Activated T-cell treated with anti-CD3 and anti-CD28 coated beads, Interleukin-2, amount 50 U/mL, for 72 hours (primary cell): ENCODE data around the gene TMEM94. TPM values are rescaled to one million over a fixed set of nuclear protein-coding genes. Genes with fewer than 3 reads are reported as not detected.

Experiments
- ATAC-seq, 2 donors: fragments of 150-1000 bp; cut with Tn5 transposase; replicated peaks in 1 of 2; 2 replicates each; pipeline ENCODE4 v1.10.0; 2021; ENCODE audit warnings: moderate library complexity in 2 of 2, mild to moderate bottlenecking in 1 of 2
- DNase-seq, 2 donors: peaks; one replicate each; pipeline ENCODE4 v3.0.0; 2021 to 2022; ENCODE audit warnings: mixed read lengths in 1 of 2
- H3K27ac Mint-ChIP-seq: one replicate; pipeline ENCODE4 v1.8.0; 2022; ENCODE audit warnings: mild to moderate bottlenecking, moderate library complexity, mixed read lengths
- H3K27me3 Mint-ChIP-seq: one replicate; pipeline ENCODE4 v1.8.0; 2022; ENCODE audit warnings: low read depth, mixed read lengths
- H3K36me3 Mint-ChIP-seq, 2 donors: one replicate each; pipeline ENCODE4 v1.8.0; 2022; ENCODE audit warnings: mixed read lengths in 2 of 2, mild to moderate bottlenecking in 1 of 2; ENCODE audit not compliant: insufficient read depth in 2 of 2
- H3K4me1 Mint-ChIP-seq: one replicate; pipeline ENCODE4 v1.8.0; 2022; ENCODE audit warnings: low read depth, mixed read lengths
- H3K4me3 Mint-ChIP-seq, 2 donors: one replicate each; pipeline ENCODE4 v1.8.0; 2022; ENCODE audit warnings: mild to moderate bottlenecking in 2 of 2, mixed read lengths in 2 of 2, moderate library complexity in 2 of 2
- H3K9me3 Mint-ChIP-seq, 2 donors: one replicate each; pipeline ENCODE4 v1.8.0; 2022; ENCODE audit warnings: mixed read lengths in 2 of 2
- total RNA-seq, 2 donors: library from RNA; stranded (reverse); gene quantifications; one replicate each; pipeline ENCODE4 v1.2.3, GENCODE V29; 2022

Gene TMEM94
- total RNA-seq, 2 donors from 2014 or later: 70.7 to 76.4 TPM

DNA sequence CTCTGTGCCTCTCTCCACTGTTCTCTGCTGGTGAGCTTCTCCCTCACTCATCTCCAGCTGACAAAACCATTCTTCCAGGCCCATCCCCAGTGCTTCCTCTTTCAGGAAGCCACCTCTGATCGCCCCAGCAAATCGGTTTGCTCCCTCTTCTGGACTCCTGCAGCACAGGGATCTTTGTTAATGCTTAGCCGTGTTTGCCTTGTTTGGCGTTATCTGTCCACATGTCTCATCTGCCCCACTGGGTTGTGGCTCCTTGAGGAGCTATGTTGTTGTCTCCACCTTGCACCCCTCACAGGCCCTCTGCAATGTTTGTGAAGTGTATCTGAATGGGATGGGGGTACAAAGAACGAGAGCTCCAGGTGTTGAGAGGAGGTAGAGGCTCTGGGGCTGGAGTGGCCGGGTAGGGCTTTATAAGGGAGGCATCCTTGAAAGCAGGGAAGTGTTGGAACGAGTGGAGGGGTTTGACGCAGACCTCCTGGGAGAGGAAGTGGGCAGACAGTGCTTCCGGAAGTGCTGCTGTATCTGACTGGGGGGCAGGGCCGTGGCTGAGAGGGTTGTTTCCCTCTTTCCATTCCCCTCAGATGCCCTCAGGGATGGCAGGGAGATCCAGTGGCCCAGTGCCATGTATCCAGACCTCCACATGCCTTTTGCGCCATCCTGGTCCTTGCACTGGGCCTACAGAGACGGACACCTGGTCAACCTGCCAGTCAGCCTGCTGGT is 31.1 kb downstream of the TMEM94 start:
- H3K27ac Mint-ChIP-seq: peak overlapping the region; percentile 96
- peak; percentile 65 to 82 for ATAC-seq
- peaks cover 0 to 3% of the 10 kb centered on the region in 2 donors for H3K9me3 Mint-ChIP-seq
- peak; percentile 38 to 51 for DNase-seq
- no peaks in the 10 kb centered on the region for H3K27me3 Mint-ChIP-seq
- no peaks in the 10 kb centered on the region for H3K36me3 Mint-ChIP-seq
- H3K4me3 Mint-ChIP-seq: peak overlapping the region; percentile 77
- H3K4me1 Mint-ChIP-seq: peaks cover 19% of the 10 kb centered on the region

DNA sequence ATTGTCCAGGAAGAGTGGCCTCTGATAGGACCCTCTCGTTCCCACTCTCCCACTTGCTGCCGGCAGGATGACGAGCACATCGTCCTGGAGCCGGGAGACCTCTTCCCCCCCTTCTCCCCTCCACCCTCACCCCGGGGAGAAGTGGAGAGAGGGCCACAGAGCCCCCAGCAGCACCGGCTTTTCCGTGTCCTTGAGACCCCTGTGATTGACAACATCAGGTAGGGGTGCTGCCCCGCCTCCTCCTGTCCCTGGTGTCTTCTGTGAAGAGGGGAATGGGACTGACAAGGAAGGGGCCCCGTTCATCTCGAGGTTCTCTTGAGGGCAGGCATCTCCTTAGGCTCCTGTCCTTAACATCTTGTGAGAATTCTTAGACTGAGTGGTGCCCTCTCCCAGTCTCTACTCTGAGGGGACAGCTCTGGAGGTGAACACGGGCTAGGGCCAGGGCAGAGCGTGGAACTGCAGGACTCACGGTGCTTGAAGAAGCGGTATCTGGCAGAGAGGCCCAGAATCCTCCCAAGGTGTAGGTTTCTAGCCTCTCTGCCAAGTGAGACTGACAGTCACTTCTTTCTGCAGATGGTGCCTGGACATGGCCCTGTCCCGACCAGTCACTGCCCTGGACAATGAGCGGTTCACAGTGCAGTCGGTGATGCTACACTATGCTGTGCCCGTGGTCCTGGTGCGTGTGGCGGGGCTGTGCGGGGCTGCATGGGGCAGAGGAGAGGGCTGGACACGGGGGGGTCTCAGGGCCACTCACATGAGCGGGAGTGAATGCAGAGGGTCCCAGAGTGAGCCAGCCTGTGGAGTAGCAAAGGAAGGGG is 32.5 kb downstream of the TMEM94 start:
- no peaks in the 10 kb centered on the region for H3K36me3 Mint-ChIP-seq
- peaks cover 0 to 3% of the 10 kb centered on the region in 2 donors for H3K9me3 Mint-ChIP-seq
- H3K4me1 Mint-ChIP-seq: peaks cover 19% of the 10 kb centered on the region
- ATAC-seq: no peak
- H3K27ac Mint-ChIP-seq: peak overlapping the region; percentile 79
- DNase-seq: no peak
- no peaks in the 10 kb centered on the region for H3K27me3 Mint-ChIP-seq
- no peak overlapping the region for H3K4me3 Mint-ChIP-seq

DNA sequence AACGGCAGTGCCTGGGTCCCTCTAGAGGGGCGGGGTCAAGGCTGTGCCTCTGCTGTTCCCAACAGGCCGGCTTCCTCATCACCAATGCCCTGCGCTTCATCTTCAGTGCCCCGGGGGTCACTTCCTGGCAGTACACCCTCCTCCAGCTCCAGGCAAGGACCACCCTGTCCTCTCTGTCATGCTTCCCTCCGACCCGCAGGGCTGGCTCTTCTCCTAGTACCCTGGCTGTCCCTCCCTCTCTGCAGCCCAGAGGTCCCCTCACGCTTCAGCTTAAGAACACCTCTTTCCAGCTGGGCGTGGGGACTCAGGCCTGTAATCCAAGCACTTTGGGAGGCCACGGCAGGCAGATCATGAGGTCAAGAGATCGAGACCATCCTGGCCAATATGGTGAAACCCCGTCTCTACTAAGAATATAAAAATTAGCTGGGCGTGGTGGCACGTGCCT is 33.1 kb downstream of the TMEM94 start:
- Mint-ChIP-seq H3K27me3 (no peaks in the 10 kb centered on the region), H3K27ac (no peak overlapping the region), H3K36me3 (no peaks in the 10 kb centered on the region), H3K4me1 (peaks cover 19% of the 10 kb centered on the region), H3K9me3 (peaks cover 0 to 3% of the 10 kb centered on the region in 2 donors), H3K4me3 (no peak overlapping the region)
- no peak for DNase-seq
- no peak for ATAC-seq

DNA sequence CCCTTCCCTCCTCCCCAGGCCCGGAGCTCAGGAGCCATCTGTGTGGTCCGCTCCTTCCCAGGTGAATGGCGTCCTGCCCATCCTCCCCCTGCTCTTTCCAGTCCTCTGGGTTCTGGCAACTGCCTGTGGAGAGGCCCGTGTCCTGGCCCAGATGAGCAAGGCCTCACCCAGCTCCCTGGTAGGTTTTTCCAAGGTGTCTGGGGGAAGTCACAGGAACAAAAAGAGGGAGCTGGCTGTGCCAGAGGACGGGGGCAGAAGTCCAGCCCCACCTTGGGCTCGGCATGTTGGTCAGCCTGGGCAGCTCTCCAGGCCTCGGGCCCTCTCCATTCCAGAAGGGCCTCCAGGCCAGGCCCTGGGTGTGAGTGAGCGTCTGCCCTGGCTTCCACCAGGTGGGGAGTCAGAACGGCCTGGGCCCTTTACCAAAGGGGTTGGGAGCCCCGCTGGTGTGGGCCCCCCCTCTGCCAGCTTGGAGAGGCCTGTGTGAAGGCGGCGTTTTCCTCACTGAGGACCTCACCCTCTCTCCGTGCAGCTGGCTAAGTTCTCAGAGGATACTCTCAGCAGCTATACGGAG is 33.8 kb downstream of the TMEM94 start:
- ATAC-seq (no peak), DNase-seq (no peak)
- H3K27ac Mint-ChIP-seq: no peak overlapping the region
- peaks cover 0 to 3% of the 10 kb centered on the region in 2 donors for H3K9me3 Mint-ChIP-seq
- H3K36me3 Mint-ChIP-seq: no peaks in the 10 kb centered on the region
- peaks cover 19% of the 10 kb centered on the region for H3K4me1 Mint-ChIP-seq
- no peaks in the 10 kb centered on the region for H3K27me3 Mint-ChIP-seq
- H3K4me3 Mint-ChIP-seq: no peak overlapping the region

DNA sequence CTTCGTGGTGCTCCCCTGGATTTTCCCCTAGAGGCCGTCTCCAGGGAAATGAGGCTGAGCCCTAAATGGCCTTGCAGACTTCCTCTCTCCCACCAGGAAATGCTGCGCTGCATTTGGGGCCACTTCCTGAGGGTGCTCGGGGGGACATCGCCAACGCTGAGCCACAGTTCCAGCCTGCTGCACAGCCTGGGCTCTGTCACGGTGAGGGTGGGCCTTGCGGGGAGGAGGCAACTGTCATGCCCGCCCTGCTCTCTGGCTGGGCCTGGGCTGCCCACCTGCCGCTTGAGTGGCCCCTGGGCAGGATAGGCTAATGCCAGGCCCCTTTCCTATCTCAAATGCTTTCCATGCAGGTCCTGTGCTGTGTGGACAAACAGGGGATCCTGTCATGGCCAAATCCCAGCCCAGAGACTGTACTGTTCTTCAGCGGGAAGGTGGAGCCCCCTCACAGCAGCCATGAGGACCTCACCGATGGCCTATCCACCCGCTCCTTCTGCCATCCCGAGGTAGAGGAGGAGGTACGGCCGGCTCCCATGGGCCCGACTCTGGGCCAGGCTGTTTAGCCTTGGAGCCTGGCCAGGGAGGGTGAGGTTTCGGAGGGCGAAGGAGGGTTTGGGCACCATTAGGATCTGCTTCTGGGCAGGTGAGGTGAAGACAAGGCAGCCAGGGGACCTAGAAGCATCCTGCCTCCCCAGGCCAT is 34.7 kb downstream of the TMEM94 start:
- H3K27ac Mint-ChIP-seq: no peak overlapping the region
- H3K9me3 Mint-ChIP-seq: peaks cover 0 to 3% of the 10 kb centered on the region in 2 donors
- H3K27me3 Mint-ChIP-seq: no peaks in the 10 kb centered on the region
- no peak overlapping the region for H3K4me3 Mint-ChIP-seq
- DNase-seq (no peak), ATAC-seq (no peak)
- no peaks in the 10 kb centered on the region for H3K36me3 Mint-ChIP-seq
- H3K4me1 Mint-ChIP-seq: peaks cover 19% of the 10 kb centered on the region

DNA sequence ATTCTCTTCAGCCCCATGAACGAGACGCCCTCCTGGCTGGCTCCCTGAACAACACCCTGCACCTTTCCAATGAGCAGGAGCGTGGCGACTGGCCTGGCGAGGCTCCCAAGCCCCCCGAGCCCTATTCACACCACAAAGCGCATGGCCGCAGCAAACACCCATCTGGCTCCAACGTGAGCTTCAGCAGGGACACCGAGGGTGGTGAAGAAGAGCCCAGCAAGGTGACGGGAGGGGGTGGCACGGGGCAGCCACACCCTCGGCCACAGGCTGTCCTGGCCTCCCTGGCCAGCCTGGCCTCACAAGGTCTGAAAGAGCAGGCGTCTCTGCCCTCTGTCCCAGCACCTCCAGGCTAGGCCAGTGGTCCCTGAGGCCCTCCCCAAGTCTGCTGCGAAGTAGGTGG is 35.2 kb downstream of the TMEM94 start:
- Mint-ChIP-seq H3K9me3 (peaks cover 0 to 3% of the 10 kb centered on the region in 2 donors), H3K27ac (no peak overlapping the region), H3K27me3 (no peaks in the 10 kb centered on the region), H3K4me1 (peaks cover 13% of the 10 kb centered on the region), H3K4me3 (no peak overlapping the region), H3K36me3 (no peaks in the 10 kb centered on the region)
- ATAC-seq (no peak), DNase-seq (no peak)

DNA sequence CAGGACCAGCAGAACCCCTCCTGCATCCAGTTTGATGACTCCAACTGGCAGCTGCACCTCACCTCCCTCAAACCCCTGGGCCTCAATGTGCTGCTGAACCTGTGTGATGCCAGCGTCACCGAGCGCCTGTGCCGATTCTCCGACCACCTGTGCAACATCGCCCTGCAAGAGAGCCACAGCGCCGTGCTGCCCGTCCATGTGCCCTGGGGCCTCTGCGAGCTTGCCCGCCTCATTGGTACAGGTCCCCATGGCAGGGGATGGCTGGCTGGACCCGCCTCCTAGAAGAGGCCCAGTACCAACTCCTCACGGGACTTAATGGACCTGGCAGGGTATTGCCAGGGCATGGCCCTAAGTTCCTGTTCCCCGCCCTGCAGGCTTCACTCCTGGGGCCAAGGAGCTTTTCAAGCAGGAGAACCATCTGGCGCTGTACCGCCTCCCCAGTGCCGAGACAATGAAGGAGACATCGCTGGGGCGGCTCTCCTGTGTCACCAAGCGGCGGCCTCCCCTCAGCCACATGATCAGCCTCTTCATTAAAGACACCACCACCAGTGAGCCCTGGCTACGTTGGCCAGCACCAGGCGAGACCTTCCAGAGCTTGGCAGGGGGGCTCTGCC is 36.2 kb downstream of the TMEM94 start:
- Mint-ChIP-seq H3K27me3 (no peaks in the 10 kb centered on the region), H3K27ac (no peak overlapping the region), H3K9me3 (no peaks in the 10 kb centered on the region), H3K4me1 (peaks cover 3% of the 10 kb centered on the region), H3K4me3 (no peak overlapping the region), H3K36me3 (no peaks in the 10 kb centered on the region)
- DNase-seq (no peak), ATAC-seq (no peak)

DNA sequence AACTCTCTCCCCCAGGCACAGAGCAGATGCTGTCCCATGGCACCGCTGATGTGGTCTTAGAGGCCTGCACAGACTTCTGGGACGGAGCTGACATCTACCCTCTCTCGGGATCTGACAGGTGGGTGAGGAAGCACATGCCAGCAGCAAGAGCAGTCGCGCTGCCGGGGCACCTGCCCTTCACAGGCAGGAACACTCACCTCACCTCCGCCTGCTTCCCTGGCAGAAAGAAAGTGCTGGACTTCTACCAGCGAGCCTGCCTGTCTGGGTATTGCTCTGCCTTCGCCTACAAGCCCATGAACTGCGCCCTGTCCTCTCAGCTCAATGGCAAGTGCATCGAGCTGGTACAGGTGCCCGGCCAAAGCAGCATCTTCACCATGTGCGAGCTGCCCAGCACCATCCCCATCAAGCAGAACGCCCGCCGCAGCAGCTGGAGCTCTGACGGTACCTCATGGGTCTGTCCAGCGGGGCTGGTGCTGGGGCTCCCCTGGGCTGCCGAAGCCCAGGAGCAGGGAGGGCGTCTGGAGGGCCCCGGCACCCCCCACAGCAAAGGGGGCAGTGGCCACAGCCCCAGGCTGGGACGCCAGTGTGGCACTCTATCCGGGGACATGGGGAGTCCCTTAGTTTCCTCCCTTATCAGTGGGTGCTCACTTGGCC is 37.2 kb downstream of the TMEM94 start:
- Mint-ChIP-seq H3K36me3 (no peaks in the 10 kb centered on the region), H3K4me3 (no peak overlapping the region), H3K27ac (no peak overlapping the region), H3K9me3 (no peaks in the 10 kb centered on the region), H3K4me1 (no peaks in the 10 kb centered on the region), H3K27me3 (no peaks in the 10 kb centered on the region)
- DNase-seq (no peak), ATAC-seq (no peak)

DNA sequence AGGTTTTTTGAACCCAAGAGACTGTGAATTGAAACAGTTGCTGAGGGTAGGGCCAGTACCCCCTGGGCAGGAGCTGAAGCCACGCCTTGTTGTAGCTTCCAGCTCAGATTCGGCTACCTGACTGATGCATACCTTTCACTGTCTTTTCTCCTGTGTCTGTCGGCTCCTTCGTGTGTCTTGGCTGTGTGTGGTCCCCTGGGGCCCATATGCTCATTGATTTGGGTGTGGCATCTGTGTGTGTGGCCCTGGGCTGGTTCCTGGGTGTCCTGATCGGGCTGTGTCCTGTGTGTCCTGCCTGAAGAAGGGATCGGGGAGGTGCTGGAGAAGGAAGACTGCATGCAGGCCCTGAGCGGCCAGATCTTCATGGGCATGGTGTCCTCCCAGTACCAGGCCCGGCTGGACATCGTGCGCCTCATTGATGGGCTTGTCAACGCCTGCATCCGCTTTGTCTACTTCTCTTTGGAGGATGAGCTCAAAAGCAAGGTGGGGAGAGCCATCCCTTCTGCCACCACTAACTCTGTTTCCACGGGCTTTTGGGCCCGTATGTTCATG is 38.0 kb downstream of the TMEM94 start:
- no peak overlapping the region for H3K4me3 Mint-ChIP-seq
- H3K4me1 Mint-ChIP-seq: no peaks in the 10 kb centered on the region
- H3K36me3 Mint-ChIP-seq: no peaks in the 10 kb centered on the region
- DNase-seq: no peak
- no peaks in the 10 kb centered on the region for H3K9me3 Mint-ChIP-seq
- no peak for ATAC-seq
- no peaks in the 10 kb centered on the region for H3K27me3 Mint-ChIP-seq
- no peak overlapping the region for H3K27ac Mint-ChIP-seq

DNA sequence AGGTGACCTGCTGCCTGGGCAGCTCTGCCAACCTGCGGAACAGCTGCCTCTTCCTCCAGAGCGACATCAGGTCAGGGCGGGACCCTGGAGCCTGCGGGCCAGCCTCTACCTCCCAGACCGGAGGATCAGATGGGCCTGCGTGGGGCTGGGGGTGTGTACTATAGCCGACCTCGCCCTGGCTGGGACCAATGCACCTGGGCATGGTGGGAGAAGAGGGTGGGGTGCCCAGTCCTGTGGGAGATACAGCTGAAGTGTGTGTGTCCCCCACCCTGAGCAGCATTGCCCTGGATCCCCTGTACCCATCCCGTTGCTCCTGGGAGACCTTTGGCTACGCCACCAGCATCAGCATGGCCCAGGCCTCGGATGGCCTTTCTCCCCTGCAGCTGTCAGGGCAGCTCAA is 39.6 kb downstream of the TMEM94 start:
- H3K4me1 Mint-ChIP-seq: no peaks in the 10 kb centered on the region
- no peak overlapping the region for H3K27ac Mint-ChIP-seq
- DNase-seq (no peak), ATAC-seq (no peak)
- H3K27me3 Mint-ChIP-seq: no peaks in the 10 kb centered on the region
- H3K36me3 Mint-ChIP-seq: no peaks in the 10 kb centered on the region
- H3K4me3 Mint-ChIP-seq: no peak overlapping the region
- H3K9me3 Mint-ChIP-seq: no peaks in the 10 kb centered on the region

DNA sequence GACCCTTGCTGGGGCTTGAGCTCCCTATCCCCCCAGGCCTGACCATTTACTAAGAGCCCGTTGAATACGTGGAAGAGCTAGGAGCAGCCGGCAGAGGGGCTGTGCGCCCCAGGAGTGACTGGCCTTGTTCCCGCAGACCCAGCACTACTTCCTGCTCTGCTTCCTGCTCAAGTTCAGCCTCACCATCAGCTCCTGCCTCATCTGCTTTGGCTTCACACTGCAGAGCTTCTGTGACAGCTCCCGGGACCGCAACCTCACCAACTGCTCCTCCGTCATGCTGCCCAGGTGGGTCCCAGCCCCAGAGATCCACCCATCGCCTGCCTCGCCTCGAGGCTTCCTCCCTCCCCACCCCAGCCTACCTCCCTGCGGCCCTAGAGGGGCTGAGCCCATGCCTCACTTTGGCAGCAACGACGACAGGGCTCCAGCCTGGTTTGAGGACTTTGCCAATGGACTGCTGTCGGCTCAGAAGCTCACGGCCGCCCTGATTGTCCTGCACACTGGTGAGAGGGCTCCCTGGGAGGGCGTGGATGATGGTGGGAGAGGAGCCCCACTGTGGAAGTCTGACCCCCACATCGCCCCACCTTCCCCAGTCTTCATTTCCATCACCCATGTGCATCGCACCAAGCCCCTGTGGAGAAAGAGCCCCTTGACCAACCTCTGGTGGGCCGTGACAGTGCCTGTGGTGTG is 41.7 kb downstream of the TMEM94 start:
- no peaks in the 10 kb centered on the region for H3K27me3 Mint-ChIP-seq
- H3K4me1 Mint-ChIP-seq: no peaks in the 10 kb centered on the region
- H3K9me3 Mint-ChIP-seq: no peaks in the 10 kb centered on the region
- no peaks in the 10 kb centered on the region for H3K36me3 Mint-ChIP-seq
- H3K4me3 Mint-ChIP-seq: no peak overlapping the region
- no peak for DNase-seq
- H3K27ac Mint-ChIP-seq: no peak overlapping the region
- ATAC-seq: no peak
